ENCODE measurements around the gene SAP30.

DNA sequence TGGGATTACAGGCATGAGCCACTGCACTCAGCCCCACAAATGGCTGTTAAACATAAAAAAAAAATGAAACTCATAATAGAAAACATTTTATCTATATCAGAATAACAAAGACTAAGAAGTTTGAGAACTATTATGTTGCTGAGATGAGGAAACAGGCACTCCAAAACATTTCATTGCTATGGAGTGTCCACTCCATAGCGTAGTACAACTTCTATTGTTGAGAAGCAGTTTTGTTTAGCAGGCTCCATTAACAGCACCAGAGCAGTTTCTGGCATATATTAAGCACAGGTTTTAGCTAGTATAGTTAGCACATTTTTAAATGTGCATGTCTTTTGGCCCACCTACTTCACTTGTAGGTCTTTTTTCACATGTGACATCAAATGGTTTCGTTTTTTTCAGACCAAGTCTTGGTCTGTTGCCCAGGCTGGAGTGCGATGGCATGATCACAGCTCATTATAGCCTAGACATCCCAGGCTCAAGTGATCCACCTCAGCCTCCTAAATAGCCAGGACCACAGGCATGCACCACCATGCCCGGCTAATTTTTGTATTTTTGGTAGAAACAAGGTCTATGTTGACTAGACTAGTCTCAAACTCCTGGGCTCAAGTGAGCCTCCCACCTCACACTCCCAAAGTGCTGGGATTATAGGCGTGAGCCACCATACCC lies 42.4 kb upstream of the SAP30 start:
- TF ChIP-seq, protein P1, sequence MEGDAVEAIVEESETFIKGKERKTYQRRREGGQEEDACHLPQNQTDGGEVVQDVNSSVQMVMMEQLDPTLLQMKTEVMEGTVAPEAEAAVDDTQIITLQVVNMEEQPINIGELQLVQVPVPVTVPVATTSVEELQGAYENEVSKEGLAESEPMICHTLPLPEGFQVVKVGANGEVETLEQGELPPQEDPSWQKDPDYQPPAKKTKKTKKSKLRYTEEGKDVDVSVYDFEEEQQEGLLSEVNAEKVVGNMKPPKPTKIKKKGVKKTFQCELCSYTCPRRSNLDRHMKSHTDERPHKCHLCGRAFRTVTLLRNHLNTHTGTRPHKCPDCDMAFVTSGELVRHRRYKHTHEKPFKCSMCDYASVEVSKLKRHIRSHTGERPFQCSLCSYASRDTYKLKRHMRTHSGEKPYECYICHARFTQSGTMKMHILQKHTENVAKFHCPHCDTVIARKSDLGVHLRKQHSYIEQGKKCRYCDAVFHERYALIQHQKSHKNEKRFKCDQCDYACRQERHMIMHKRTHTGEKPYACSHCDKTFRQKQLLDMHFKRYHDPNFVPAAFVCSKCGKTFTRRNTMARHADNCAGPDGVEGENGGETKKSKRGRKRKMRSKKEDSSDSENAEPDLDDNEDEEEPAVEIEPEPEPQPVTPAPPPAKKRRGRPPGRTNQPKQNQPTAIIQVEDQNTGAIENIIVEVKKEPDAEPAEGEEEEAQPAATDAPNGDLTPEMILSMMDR (IDR thresholded peaks at IDR 0.05; ENCODE audit: insufficient read depth, low read depth, low read length) = no peak
- TF ChIP-seq EZH2 (IDR thresholded peaks at IDR 0.05; ENCODE audit: insufficient read depth, low read length) = no peak

All from astrocyte (in vitro differentiated cells and primary cell).